ENCODE data around the gene ABCA7.

Gene ABCA7

GRCh38 chr19:1090731-1091543, 51.0 kb downstream of the ABCA7 start:
- no peak for DNase-seq

GRCh38 chr19:1091544-1092175, 51.8 kb downstream of the ABCA7 start:
- no peak for DNase-seq

- no peak for DNase-seq
These were observed 53.4 kb downstream of the ABCA7 start for GRCh38 chr19:1093330-1093729.

- no peak for DNase-seq
These were observed 54.1 kb downstream of the ABCA7 start for GRCh38 chr19:1093811-1094553.

- DNase-seq, result no peak
These were observed 54.7 kb downstream of the ABCA7 start for GRCh38 chr19:1094655-1094977.

GRCh38 chr19:1094978-1095701, 55.2 kb downstream of the ABCA7 start, which contains the start of gene POLR2E:
Gene POLR2E (minus strand): TSS chr19:1095375. CDS start chr19:1095315, 60 bp downstream.
- DNase-seq, result peak; percentile 99

- DNase-seq, result no peak
These were observed 57.9 kb downstream of the ABCA7 start for GRCh38 chr19:1097810-1098176.

GRCh38 chr19:1098177-1099051, 58.5 kb downstream of the ABCA7 start:
- no peak for DNase-seq

- DNase-seq, result no peak
These were observed 61.4 kb downstream of the ABCA7 start for GRCh38 chr19:1101337-1101698.

GRCh38 chr19:1102407-1103131, 62.7 kb downstream of the ABCA7 start:
- no peak for DNase-seq

- no peak for DNase-seq
These were observed 63.3 kb downstream of the ABCA7 start for GRCh38 chr19:1103132-1103707.

GRCh38 chr19:1103708-1104310, 63.9 kb downstream of the ABCA7 start, which contains the start of gene GPX4:
Gene GPX4 (plus strand): TSS chr19:1103994. CDS start chr19:1104044, 50 bp downstream.
- DNase-seq, result peak; percentile 98

GRCh38 chr19:1104311-1105007, 64.6 kb downstream of the ABCA7 start:
- peak; percentile 57 for DNase-seq

- DNase-seq, result no peak
These were observed 65.3 kb downstream of the ABCA7 start for GRCh38 chr19:1105008-1105872.

GRCh38 chr19:1105873-1106840, 66.2 kb downstream of the ABCA7 start:
- no peak for DNase-seq

GRCh38 chr19:1106841-1107660, 67.1 kb downstream of the ABCA7 start:
- DNase-seq, result no peak
